Activated CD8-positive, alpha-beta memory T cell treated with anti-CD3 and anti-CD28 coated beads, Interleukin-2, amount 50 U/mL, for 1 hour (primary cell): ENCODE data around the gene PRDM16.

Experiments used
- DNase-seq: peaks from one replicate; pipeline ENCODE4 v3.0.0-alpha.2; 2020; ENCODE audit errors: extremely low read depth

Gene PRDM16

GRCh38 chr1:3140437-3140836 lies 71.4 kb downstream of the PRDM16 start:
- DNase-seq = no peak

DNA sequence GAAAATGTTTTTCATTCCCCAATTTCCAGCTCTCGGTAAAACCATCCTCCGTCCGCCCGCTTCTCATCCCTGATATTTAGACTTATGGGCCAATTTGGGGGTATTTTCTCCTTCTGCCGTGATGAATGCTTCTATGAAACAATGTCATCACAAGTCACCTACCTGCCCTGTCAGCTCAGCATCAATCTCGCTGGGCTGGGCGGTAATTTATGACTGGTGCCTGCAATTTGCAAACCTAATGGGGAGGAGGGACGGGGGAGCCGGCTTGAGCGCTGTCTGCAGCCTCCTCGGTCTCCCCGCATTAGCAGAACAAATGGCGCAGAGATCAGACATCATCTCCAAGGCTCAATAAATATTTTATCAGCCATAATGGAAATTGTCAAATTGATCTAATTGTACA lies 72.1 kb downstream of the PRDM16 start:
- DNase-seq = no peak

DNA sequence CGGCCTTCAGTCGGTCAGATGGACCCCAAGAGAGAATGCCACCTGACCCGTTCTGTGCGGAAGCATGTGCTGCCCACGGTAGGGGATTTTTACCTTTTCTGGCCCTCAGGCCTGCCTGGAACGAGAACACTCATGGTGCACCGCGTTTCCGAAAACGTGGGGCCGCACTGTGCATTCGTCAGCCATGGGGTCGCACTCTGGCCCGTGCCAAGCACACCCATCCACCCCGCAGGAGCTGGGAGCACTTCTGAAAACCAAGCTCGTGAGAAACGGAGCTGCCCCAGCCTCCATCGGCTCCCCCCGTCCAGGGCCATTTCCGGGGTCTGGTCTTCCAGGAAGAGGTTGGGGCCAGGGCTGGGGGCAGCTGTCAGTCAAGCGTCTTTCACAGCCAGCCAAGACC lies 72.8 kb downstream of the PRDM16 start:
- no peak for DNase-seq

DNA sequence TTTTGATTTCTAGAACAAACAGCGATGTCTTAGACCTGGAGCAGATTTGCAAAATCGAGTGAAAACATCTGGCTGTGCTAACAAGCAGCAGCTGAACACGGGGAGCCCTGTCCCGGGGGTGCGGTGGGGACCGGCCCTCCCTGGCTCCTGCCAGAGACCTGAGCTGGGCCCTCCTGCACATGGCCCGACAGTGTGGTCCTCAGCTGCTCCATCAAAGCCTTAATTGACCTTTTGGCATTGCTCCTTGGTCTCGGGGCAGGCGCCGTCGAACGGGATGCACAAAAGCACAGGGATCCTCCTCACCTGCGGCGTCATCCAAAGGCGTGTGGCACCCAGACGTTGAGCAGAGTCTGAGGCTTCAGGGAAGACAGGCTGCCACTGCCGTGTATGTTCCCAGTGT lies 73.2 kb downstream of the PRDM16 start:
- DNase-seq = no peak

DNA sequence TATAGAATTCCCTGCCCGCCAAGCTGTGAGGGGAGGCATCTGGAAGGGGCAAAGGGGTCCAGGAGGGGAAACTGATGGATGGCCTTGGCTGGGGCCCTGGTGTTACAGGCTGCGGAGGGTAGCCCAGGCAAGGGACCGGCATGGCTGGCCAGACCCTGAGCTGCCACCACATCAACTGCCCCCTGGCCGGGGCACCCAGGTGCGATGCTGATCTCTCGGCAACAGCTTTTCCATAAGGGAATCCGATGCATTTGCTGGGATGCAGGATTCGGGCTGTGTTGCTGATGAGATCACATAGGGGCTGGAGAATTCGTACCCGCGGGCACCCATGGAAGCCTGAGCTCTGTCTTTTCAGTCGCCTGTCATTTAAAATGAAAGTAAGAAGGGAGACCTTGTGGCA lies 73.7 kb downstream of the PRDM16 start:
- DNase-seq = no peak

GRCh38 chr1:3145532-3146325 lies 76.7 kb downstream of the PRDM16 start:
- DNase-seq = no peak

DNA sequence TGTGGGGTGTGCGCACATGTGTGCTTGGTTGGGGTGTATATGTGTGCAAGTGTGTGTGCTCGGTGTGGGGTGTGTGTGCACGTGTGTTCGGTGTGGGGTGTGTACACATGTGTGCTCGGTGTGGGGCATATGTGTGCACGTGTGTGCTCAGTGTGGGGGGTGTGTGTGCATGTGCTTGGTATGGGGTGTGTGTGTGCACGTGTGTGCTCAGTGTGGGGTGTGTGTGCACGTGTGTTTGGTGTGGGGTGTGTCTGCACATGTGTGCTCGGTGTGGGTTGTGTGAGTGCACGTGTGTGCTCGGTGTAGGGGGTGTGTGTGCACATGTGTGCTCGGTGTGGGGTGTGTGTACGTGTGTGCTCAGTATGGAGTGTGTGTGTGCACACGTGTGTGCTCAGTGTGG lies 77.5 kb downstream of the PRDM16 start:
- no peak for DNase-seq

GRCh38 chr1:3146907-3147306 lies 77.9 kb downstream of the PRDM16 start:
- DNase-seq = no peak

- DNase-seq = no peak
These were observed 79.2 kb downstream of the PRDM16 start for GRCh38 chr1:3148171-3148570.

DNA sequence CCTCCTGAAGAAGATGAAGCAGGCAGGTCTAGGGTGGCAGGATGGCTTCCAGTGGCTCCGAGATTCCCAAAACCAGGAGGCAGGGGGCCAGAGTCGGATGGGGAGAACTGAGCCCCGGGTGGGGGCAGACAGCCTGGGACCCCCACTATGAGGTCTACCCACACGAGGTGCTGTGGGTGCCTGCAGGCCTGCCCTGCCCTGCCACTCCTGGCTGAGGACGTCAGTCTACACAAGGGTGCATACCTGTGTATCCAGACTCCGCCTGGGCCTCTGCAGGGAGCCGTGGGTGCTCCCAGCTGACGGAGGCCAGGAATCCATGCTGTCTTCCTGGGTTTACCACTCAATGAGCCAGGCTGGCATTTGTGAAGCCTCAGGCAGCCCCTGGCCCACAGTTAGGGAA lies 80.3 kb downstream of the PRDM16 start:
- no peak for DNase-seq

DNA sequence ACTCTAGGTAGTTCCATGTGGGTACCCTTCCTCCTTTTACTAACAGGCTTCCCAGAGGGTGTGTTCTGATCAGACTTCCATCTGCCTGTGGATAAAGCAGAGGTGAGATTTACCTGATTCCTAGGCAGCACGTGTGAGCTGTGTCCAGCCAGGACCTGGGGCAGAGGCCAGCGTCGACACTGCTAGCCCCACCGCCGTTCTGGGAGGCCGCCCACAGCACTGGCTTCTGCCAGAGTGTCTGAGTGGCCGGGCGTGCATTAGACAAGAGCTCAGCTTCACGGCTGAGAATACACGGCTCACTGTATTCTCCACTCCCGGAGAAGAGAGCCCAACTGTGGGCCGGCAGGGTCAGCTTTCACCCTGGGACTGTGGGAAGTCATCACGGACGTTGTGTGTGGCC lies 82.5 kb downstream of the PRDM16 start:
- no peak for DNase-seq

GRCh38 chr1:3152143-3152542 lies 83.1 kb downstream of the PRDM16 start:
- DNase-seq = no peak

DNA sequence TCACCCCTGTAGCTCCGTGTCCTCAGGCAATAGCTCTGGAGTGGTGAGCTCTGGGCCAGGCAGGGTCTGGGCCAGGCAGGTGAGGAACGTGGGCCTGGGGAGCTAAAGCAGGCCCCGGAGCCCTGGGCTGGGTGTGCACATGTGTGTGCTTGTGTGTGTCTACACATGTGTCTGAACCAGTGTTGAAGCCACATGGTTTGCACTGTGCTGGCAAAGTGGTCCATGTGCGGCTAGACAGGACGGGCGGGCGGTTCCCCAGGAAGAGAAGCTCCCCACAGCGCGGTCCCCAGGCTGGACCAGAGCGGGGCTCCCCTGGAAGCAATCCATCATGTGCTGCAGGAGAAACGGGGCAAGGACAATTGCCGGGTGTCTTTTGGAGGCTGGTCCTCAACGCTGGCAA lies 84.2 kb downstream of the PRDM16 start:
- no peak for DNase-seq

DNA sequence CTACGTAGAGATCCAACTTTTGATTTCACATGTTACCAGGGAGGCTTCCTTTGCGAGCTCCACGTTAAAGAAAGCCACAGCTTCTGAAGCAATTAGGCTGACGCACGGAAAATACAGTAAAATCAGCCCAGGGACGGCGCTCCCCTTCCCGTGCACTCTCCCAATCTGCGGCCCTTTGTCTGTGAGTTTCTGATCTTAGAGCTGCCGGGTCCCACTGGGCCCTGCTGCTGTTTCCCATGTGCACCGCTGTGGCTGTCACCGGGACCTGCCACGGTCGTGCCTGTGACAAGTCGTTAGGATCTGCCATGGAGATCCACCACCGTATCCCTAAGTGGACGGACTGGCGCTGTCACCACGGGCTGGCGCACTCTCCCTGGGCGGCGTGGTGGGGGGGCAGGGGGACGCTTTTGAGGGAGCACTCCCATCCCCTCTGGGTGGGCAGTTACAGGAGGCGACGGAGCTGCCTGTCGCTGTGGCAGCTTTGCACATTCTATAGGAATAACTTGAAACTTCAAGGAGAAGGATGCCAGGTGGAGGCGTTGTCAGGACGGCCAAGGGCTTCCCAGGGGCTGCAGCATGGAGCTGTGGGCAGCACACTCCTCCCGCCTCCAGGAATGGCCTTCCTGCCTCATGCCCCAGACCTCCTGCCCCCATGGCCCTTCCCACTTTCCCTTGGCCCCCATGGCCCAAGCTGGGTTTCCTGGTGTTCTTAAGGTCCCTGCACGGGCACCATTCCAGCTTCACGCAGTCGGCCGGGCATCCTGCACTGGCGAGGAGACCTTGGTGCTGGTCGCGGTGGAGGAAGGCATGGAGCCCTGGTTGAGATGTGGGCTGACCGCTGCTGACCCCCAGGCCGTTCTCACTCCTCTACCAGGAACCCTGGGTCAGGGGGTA lies 85.1 kb downstream of the PRDM16 start:
- DNase-seq = no peak

DNA sequence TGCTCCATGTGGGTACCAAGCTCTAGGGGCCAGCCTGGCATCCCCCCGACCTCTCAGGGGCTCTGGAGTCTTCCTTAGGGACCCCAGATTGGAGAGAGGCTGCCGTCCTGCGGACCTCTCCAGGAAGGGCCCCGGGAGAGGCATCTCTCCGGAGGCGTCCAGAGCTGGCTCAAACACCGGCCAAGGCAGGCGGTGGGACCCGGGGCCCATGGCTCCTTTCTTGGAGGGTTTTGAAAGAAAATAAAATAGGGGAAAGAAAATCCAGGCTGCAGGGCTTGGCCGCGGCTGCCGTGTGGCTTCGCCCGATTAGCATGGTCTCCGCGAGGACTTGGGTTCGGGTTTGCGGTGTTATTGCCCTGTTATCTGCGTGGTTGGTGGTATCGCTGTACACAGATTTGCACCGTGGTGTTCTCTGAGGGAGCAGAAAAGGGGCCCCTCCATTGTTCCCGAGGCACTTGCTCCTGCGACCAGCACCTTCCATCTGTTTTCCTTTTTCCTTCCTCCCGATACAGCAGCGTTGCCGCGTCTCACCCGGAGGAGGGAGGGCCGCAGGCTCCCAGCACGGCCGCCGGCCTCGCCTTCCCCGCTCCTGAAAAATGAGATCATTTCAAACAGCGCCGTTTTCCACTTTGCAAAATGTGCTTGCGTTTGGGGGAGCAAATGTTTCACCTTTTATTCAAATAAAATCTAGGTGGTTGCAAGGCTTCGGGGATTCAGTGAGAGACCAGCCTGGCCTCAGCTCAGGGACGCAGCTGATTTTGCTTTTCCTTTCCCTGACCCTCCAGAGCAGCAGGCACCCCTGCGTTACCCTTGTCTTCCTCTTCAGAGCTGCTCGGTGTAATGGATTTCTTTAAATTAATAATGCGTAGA lies 86.3 kb downstream of the PRDM16 start:
- no peak for DNase-seq

GRCh38 chr1:3155926-3156220 lies 86.9 kb downstream of the PRDM16 start:
- DNase-seq = no peak

DNA sequence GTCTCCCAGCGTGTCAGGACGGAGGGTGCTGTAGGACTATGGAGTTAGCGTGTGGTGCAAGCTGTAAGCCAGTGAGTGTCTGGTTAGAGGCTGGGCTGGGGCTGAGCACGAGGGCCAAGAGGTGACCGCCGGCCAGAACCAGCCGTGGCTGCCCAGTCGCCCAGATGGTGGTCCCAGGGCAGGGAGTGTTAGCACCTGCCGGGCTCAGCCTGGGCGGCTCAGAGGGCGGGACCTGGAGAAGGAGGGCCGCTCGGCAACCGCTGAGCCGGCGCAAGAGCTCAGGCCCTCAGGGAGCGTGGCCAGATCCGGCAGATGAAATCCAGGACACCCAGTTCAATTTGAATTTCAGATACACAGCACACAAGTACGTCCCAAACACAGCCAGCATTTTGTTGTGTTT lies 87.9 kb downstream of the PRDM16 start:
- DNase-seq = no peak

DNA sequence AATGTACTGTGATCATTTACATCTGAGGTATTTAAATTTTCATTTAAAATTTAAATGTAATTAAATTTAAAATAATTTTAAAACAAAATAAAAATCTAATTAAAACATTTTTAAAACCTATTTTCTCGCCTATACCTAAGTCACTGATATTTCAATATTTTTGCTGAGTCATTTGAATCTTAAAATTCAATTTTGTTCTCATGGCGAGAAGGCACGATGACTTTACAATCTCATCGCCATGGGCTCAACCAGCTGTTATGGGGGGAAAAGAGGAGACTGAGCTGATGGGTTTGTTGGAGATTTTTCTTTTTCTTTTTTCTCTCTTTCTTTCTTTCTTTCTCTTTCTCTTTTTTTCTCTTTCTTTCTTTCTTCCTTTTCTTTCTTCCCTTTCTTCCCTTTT lies 89.3 kb downstream of the PRDM16 start:
- no peak for DNase-seq

- DNase-seq = no peak
These were observed 90.1 kb downstream of the PRDM16 start for GRCh38 chr1:3159121-3159520.

DNA sequence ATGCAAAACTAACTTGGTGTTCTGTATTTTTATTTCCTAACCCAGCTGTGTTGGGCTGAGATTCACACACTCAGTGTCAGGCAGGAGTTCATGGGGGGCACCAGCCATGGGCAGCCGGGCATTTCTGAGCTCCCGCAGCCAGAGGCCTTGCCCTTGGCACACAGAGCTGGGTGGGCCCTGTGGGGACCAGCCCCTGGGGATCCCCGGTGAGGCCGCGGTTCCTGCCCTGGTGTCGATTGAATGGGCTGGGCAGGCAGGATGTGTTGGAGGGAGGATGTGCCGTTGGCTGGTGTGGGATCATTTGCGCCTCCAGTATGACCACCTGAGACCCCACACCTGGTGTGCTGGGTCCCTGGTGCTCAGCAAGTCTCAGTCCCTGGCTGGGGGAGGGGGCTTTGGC lies 91.0 kb downstream of the PRDM16 start:
- DNase-seq = no peak

- DNase-seq = no peak
These were observed 91.7 kb downstream of the PRDM16 start for GRCh38 chr1:3160647-3161145.

DNA sequence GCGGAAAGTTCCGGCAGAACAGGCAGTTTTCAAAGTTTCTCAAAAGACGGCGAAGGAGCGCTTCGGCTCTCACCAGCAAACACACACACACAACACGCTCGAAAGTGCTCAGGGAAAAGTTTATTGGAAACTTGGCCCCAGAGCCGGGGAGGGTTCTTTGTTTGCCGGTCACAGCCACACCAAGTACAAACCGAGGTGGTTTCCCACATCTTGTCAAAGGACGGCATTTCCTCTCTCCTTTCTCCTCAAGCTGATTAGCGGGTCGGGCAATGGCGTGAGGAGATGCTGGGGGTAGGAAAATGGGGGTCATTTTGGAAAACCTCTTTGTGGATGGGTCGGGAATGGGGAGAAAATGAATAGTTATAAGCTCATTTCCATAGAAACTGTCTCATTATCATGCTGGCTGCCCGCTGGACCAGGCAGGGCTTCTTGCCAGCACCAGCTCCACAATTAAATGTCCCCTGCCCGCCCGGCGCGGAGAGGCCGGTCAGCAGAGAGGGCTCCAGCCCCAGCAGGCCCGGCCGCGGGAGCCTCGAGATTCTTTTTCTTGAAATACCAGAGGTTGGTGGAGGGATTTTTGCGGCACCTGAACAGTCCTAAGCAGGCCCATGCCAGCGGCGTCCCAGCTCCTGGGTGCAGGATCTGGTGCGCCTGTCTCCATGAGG lies 92.3 kb downstream of the PRDM16 start:
- DNase-seq = no peak
